SK-N-SH (cell line): ENCODE results near the gene NDOR1. TPM values are rescaled to one million over a fixed set of nuclear protein-coding genes. Genes with fewer than 3 reads are reported as not detected.

Source experiments
- CTCF ChIA-PET: fragments of 300-600, 350-600 bp; formaldehyde crosslinking; extraction: SDS; loops from one replicate; lab custom pipeline; 2021; lab: Yijun Ruan, JAX
- POLR2A ChIA-PET: fragments of 350-600 bp; sonication (Branson Sonifier 250); formaldehyde crosslinking; extraction: SDS; loops from one replicate; lab custom pipeline; 2020; ENCODE audit warnings: antibody characterized with exemption, inconsistent platforms; lab: Yijun Ruan, JAX
- DNase-seq: peaks from one replicate; pipeline ENCODE4 v3.0.0; 2012
- H2AFZ ChIP-seq: fragments of 200-600 bp; sonication (generic); 2 replicates; pipeline ENCODE4 v1.8.1; 2016; ENCODE audit warnings: antibody characterized with exemption, mild to moderate bottlenecking, low read depth
- H3F3A ChIP-seq: fragments of 200-600 bp; sonication (generic); replicated peaks from 2 replicates; pipeline ENCODE3; 2016; ENCODE audit warnings: antibody characterized with exemption, mild to moderate bottlenecking; ENCODE audit not compliant: insufficient read depth
- H3K27ac ChIP-seq, 2 experiments: fragments of 200-500 bp in 1 of 2; fragments of 200-600 bp in 1 of 2; sonication (Bioruptor generic) in 1 of 2; sonication (generic), shearing (Covaris generic) in 1 of 2; 2 replicates each; pipeline versions ENCODE4 v1.5.1 to v1.6.1; 2014 to 2016; ENCODE audit warnings: low read depth in 2 of 2, inconsistent platforms in 1 of 2, low read length in 1 of 2, mild to moderate bottlenecking in 1 of 2, mixed read lengths in 1 of 2
- H3K27me3 ChIP-seq: fragments of 200-600 bp; sonication (generic), shearing (Covaris generic); 2 replicates; pipeline ENCODE4 v1.6.1; 2016; ENCODE audit warnings: mixed run types; ENCODE audit not compliant: insufficient read depth
- H3K36me3 ChIP-seq, 2 experiments: fragments of 200-500 bp in 1 of 2; fragments of 200-600 bp in 1 of 2; sonication (Bioruptor generic) in 1 of 2; sonication (generic) in 1 of 2; replicated peaks in 1 of 2; 2 replicates each; pipeline versions ENCODE3 to v1.5.1; 2014 to 2016; ENCODE audit warnings: low read length in 1 of 2, mild to moderate bottlenecking in 1 of 2; ENCODE audit not compliant: insufficient read depth in 2 of 2, control insufficient read depth in 1 of 2
- H3K4me1 ChIP-seq, 2 experiments: fragments of 200-500 bp in 1 of 2; fragments of 200-600 bp in 1 of 2; sonication (Bioruptor generic) in 1 of 2; sonication (generic), shearing (Covaris generic) in 1 of 2; 2 replicates each; pipeline versions ENCODE4 v1.5.1 to v1.6.1; 2014 to 2016; ENCODE audit warnings: low read depth in 1 of 2, low read length in 1 of 2, mixed run types in 1 of 2; ENCODE audit not compliant: insufficient read depth in 2 of 2, control insufficient read depth in 1 of 2
- H3K4me2 ChIP-seq: fragments of 200-600 bp; sonication (generic), shearing (Covaris generic); 2 replicates; pipeline ENCODE4 v1.6.1; 2017; ENCODE audit warnings: mixed run types
- H3K4me3 ChIP-seq, 2 experiments: fragments of 200-500 bp in 1 of 2; fragments of 200-600 bp in 1 of 2; sonication (Bioruptor generic) in 1 of 2; sonication (generic), shearing (Covaris generic) in 1 of 2; 2 replicates each; pipeline versions ENCODE4 v1.5.1 to v1.8.1; 2014 to 2016; ENCODE audit warnings: low read depth in 2 of 2, inconsistent platforms in 1 of 2, low read length in 1 of 2, mild to moderate bottlenecking in 1 of 2, mixed read lengths in 1 of 2, moderate library complexity in 1 of 2
- H3K79me2 ChIP-seq: fragments of 200-600 bp; sonication (generic); 2 replicates; pipeline ENCODE4 v1.8.1; 2017; ENCODE audit warnings: mild to moderate bottlenecking; ENCODE audit not compliant: insufficient read depth
- H3K9ac ChIP-seq: fragments of 200-600 bp; sonication (generic); 2 replicates; pipeline ENCODE4 v1.6.1; 2017; ENCODE audit warnings: mixed run types
- H3K9me2 ChIP-seq: fragments of 200-600 bp; sonication (generic); 2 replicates; pipeline ENCODE4 v1.6.1; 2017; ENCODE audit warnings: mixed run types
- H3K9me3 ChIP-seq: fragments of 200-600 bp; sonication (generic); 2 replicates; pipeline ENCODE4 v1.6.1; 2017; ENCODE audit warnings: mixed run types, mild to moderate bottlenecking, moderate library complexity
- H4K20me1 ChIP-seq: fragments of 200-600 bp; sonication (generic); 2 replicates; pipeline ENCODE4 v1.6.1; 2017; ENCODE audit warnings: mild to moderate bottlenecking, mixed run types; ENCODE audit not compliant: insufficient read depth
- CHD2 ChIP-seq: fragments of 150-350 bp; IDR thresholded peaks from 2 replicates; pipeline ENCODE4 v1.6.1; 2018; ENCODE audit warnings: low read length; ENCODE audit not compliant: partially characterized antibody
- ELF1 ChIP-seq: IDR thresholded peaks from 2 replicates; pipeline ENCODE4 v1.4.0; 2012
- FOXJ3 ChIP-seq: sonication (generic); formaldehyde crosslinking; IDR thresholded peaks from 2 replicates; pipeline ENCODE4 v1.5.1; 2020; ENCODE audit warnings: mild to moderate bottlenecking, missing genetic modification reagents
- GABPA ChIP-seq: IDR thresholded peaks from 2 replicates; pipeline ENCODE4 v1.4.0; 2012; ENCODE audit warnings: low read depth, mild to moderate bottlenecking
- GATA2 ChIP-seq: sonication (generic); formaldehyde crosslinking; IDR thresholded peaks from 2 replicates; pipeline ENCODE4 v1.5.0; 2020; ENCODE audit warnings: mild to moderate bottlenecking, missing genetic modification reagents
- MEF2A ChIP-seq: IDR thresholded peaks from 2 replicates; pipeline ENCODE4 v1.4.0; 2012; ENCODE audit warnings: low read depth, borderline replicate concordance
- MXI1 ChIP-seq: IDR thresholded peaks from 2 replicates; pipeline ENCODE4 v1.6.1; 2012; ENCODE audit warnings: mild to moderate bottlenecking, low read depth, low read length, improper control_type of control experiment
- NFIC ChIP-seq: IDR thresholded peaks from 2 replicates; pipeline ENCODE4 v1.4.0; 2012; ENCODE audit warnings: borderline replicate concordance
- NRF1 ChIP-seq: IDR thresholded peaks from 2 replicates; pipeline ENCODE4 v1.6.1; 2012; ENCODE audit warnings: low read depth, mild to moderate bottlenecking, low read length
- POLR2AphosphoS5 ChIP-seq: IDR thresholded peaks from 2 replicates; pipeline ENCODE4 v1.6.1; 2012; ENCODE audit warnings: low read depth, low read length
- RCOR1 ChIP-seq: fragments of 150-350 bp; IDR thresholded peaks from 2 replicates; pipeline ENCODE4 v1.6.1; 2017; ENCODE audit warnings: antibody characterized with exemption, low read length
- RXRA ChIP-seq: IDR thresholded peaks from 2 replicates; pipeline ENCODE4 v1.4.0; 2012; ENCODE audit warnings: low read depth, mild to moderate bottlenecking, borderline replicate concordance
- SIN3A ChIP-seq: IDR thresholded peaks from 2 replicates; pipeline ENCODE4 v1.6.1; 2012; ENCODE audit warnings: low read depth, mild to moderate bottlenecking, low read length, moderate library complexity, borderline replicate concordance
- TAF1 ChIP-seq: IDR thresholded peaks from 2 replicates; pipeline ENCODE4 v1.6.1; 2012; ENCODE audit warnings: low read depth, mild to moderate bottlenecking, low read length, moderate library complexity, borderline replicate concordance
- YY1 ChIP-seq: IDR thresholded peaks from 2 replicates; pipeline ENCODE4 v1.4.0; 2012; ENCODE audit warnings: low read depth, mild to moderate bottlenecking
- whole genome bisulfite sequencing: methylation state at CpG from one replicate; pipeline ENCODE4 v1.1.6; 2017; ENCODE audit warnings: low lambda C conversion rate; 5-methylcytosine and 5-hydroxymethylcytosine counted together
- polyA plus RNA-seq, 3 experiments: library from polyadenylated mRNA; depleted of rRNA; stranded (reverse); fragments of >200 nt; gene quantifications; 2 replicates each; pipeline ENCODE4 v1.2.3, GENCODE V29; 2012
- TF ChIP-seq, protein P1 (sequence below): IDR thresholded peaks from 2 replicates; pipeline ENCODE4 v1.6.1; 2012; ENCODE audit warnings: mild to moderate bottlenecking, low read depth, low read length, moderate library complexity
- TF ChIP-seq, protein P2 (sequence below): fragments of 150-350 bp; IDR thresholded peaks from 2 replicates; pipeline ENCODE4 v1.6.1; 2017; ENCODE audit warnings: antibody characterized with exemption, low read length, low read depth, borderline replicate concordance
- TF ChIP-seq, protein P3 (sequence below): IDR thresholded peaks from 2 replicates; pipeline ENCODE4 v1.4.0; 2012; ENCODE audit warnings: low read depth, borderline replicate concordance
- TF ChIP-seq, protein P4 (sequence below): IDR thresholded peaks from 2 replicates; pipeline ENCODE4 v1.4.0; 2012; ENCODE audit warnings: low read depth
- TF ChIP-seq, protein P5 (sequence below): IDR thresholded peaks from 2 replicates; pipeline ENCODE4; 2012
- TF ChIP-seq, protein P6 (sequence below): fragments of 200-600 bp; sonication (generic); IDR thresholded peaks from 2 replicates; pipeline ENCODE4 v1.6.1; 2017; ENCODE audit warnings: antibody characterized with exemption, mild to moderate bottlenecking, moderate library complexity

Gene NDOR1
- polyA plus RNA-seq (2012; rRNA removed), result 7.9 and 8.6 TPM in 2 replicates
- 1.9 and 3.1 TPM in 2 replicates for polyA plus RNA-seq (2012; cell fraction: cytosol; rRNA removed)
- polyA plus RNA-seq (2012; cell fraction: nucleus; rRNA removed), result 53.4 and 68.6 TPM in 2 replicates

DNA sequence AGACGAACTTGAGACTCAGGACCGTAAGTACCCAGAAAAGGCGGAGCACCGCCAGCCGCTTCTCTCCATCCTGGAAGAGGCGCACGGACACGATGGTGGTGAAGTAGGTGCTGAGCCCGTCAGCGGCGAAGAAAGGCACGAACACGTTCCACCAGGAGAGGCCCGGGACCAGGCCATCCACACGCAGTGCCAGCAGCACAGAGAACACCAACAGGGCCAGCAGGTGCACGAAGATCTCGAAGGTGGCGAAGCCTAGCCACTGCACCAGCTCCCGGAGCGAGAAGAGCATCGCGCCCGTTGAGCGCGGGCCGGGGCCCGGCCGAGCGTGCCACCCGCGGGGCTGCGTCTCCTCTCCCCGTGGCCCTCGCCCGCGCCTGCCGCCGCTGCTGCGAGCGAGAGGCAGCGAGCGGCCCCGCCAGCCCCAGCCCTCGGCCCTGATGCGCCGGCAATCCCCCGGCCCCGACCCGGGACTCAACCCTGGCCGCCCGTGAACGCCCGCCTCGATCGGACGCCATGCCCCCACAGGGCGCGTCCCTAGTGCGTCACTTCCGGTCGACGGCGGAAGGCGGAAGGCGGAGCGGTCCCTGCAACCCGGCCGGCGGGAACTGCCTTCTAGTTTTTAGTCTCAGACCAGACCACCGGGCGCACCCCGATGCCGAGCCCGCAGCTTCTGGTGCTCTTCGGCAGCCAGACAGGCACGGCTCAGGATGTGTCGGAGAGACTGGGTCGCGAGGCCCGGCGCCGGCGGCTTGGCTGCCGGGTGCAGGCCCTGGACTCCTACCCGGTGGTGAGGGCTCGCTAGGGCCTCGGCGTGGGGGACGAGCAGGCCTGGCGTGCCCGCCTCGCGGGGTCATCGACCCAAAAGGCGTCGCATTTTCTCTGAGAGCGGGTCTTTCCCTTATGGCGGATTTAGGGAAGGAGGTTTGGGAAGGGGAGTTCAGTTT lies at the start of gene NDOR1, which contains the start of gene TMEM203:
NDOR1 (plus strand) TSS at position 575 of the 944 bp plus-strand sequence; CDS start at position 653, 78 bp downstream.
TMEM203 (minus strand) TSS at position 523 of the 944 bp plus-strand sequence; CDS start at position 289, 234 bp downstream.
- CTCF ChIA-PET, result interaction anchor here (0.8 to 2.5 kb wide), 6 partner anchors 16 to 156 kb away, joined by 4 to 9 read pairs (median 4); partner anchors contain the start of gene RNF224
- peaks cover 69% of the 10 kb centered on the region for H3K79me2 ChIP-seq
- peak; percentile 85 for TF ChIP-seq POLR2AphosphoS5
- TF ChIP-seq GATA2, result no peak
- TF ChIP-seq FOXJ3 (CRISPR knock-in tag), result no peak
- TF ChIP-seq SIN3A, result peak; percentile 81; the same call in 1 of the 2 replicates
- TF ChIP-seq, protein P1, sequence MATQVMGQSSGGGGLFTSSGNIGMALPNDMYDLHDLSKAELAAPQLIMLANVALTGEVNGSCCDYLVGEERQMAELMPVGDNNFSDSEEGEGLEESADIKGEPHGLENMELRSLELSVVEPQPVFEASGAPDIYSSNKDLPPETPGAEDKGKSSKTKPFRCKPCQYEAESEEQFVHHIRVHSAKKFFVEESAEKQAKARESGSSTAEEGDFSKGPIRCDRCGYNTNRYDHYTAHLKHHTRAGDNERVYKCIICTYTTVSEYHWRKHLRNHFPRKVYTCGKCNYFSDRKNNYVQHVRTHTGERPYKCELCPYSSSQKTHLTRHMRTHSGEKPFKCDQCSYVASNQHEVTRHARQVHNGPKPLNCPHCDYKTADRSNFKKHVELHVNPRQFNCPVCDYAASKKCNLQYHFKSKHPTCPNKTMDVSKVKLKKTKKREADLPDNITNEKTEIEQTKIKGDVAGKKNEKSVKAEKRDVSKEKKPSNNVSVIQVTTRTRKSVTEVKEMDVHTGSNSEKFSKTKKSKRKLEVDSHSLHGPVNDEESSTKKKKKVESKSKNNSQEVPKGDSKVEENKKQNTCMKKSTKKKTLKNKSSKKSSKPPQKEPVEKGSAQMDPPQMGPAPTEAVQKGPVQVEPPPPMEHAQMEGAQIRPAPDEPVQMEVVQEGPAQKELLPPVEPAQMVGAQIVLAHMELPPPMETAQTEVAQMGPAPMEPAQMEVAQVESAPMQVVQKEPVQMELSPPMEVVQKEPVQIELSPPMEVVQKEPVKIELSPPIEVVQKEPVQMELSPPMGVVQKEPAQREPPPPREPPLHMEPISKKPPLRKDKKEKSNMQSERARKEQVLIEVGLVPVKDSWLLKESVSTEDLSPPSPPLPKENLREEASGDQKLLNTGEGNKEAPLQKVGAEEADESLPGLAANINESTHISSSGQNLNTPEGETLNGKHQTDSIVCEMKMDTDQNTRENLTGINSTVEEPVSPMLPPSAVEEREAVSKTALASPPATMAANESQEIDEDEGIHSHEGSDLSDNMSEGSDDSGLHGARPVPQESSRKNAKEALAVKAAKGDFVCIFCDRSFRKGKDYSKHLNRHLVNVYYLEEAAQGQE, result peak; percentile 43; the same call in 1 of the 2 replicates
- TF ChIP-seq CHD2, result peak; percentile 59
- peak; percentile 95 for TF ChIP-seq GABPA
- no peak for TF ChIP-seq RCOR1
- peak; percentile 83; the same call in 1 of the 2 replicates for TF ChIP-seq MXI1
- no peak for TF ChIP-seq MEF2A
- TF ChIP-seq RXRA, result no peak
- TF ChIP-seq NFIC, result no peak
- TF ChIP-seq YY1, result peak; percentile 91
- TF ChIP-seq, protein P2, sequence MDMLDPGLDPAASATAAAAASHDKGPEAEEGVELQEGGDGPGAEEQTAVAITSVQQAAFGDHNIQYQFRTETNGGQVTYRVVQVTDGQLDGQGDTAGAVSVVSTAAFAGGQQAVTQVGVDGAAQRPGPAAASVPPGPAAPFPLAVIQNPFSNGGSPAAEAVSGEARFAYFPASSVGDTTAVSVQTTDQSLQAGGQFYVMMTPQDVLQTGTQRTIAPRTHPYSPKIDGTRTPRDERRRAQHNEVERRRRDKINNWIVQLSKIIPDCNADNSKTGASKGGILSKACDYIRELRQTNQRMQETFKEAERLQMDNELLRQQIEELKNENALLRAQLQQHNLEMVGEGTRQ, result no peak
- TF ChIP-seq TAF1, result peak; percentile 92
- TF ChIP-seq, protein P3, sequence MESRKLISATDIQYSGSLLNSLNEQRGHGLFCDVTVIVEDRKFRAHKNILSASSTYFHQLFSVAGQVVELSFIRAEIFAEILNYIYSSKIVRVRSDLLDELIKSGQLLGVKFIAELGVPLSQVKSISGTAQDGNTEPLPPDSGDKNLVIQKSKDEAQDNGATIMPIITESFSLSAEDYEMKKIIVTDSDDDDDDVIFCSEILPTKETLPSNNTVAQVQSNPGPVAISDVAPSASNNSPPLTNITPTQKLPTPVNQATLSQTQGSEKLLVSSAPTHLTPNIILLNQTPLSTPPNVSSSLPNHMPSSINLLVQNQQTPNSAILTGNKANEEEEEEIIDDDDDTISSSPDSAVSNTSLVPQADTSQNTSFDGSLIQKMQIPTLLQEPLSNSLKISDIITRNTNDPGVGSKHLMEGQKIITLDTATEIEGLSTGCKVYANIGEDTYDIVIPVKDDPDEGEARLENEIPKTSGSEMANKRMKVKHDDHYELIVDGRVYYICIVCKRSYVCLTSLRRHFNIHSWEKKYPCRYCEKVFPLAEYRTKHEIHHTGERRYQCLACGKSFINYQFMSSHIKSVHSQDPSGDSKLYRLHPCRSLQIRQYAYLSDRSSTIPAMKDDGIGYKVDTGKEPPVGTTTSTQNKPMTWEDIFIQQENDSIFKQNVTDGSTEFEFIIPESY, result no peak
- TF ChIP-seq NRF1, result no peak
- TF ChIP-seq, protein P4, sequence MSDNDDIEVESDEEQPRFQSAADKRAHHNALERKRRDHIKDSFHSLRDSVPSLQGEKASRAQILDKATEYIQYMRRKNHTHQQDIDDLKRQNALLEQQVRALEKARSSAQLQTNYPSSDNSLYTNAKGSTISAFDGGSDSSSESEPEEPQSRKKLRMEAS, result peak; percentile 82
- TF ChIP-seq, protein P5, sequence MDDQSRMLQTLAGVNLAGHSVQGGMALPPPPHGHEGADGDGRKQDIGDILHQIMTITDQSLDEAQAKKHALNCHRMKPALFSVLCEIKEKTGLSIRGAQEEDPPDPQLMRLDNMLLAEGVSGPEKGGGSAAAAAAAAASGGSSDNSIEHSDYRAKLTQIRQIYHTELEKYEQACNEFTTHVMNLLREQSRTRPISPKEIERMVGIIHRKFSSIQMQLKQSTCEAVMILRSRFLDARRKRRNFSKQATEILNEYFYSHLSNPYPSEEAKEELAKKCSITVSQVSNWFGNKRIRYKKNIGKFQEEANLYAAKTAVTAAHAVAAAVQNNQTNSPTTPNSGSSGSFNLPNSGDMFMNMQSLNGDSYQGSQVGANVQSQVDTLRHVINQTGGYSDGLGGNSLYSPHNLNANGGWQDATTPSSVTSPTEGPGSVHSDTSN, result no peak
- TF ChIP-seq, protein P6, sequence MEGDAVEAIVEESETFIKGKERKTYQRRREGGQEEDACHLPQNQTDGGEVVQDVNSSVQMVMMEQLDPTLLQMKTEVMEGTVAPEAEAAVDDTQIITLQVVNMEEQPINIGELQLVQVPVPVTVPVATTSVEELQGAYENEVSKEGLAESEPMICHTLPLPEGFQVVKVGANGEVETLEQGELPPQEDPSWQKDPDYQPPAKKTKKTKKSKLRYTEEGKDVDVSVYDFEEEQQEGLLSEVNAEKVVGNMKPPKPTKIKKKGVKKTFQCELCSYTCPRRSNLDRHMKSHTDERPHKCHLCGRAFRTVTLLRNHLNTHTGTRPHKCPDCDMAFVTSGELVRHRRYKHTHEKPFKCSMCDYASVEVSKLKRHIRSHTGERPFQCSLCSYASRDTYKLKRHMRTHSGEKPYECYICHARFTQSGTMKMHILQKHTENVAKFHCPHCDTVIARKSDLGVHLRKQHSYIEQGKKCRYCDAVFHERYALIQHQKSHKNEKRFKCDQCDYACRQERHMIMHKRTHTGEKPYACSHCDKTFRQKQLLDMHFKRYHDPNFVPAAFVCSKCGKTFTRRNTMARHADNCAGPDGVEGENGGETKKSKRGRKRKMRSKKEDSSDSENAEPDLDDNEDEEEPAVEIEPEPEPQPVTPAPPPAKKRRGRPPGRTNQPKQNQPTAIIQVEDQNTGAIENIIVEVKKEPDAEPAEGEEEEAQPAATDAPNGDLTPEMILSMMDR, result no peak
- peak; percentile 96 for TF ChIP-seq ELF1

More for the DNA sequence above, at the start of gene NDOR1, which contains the start of gene TMEM203:
- 2% methylated on average over 28 of the region's 98 CpGs for WGBS
- Histone ChIP-seq H3K9me3 (no peaks in the 10 kb centered on the region), H3K9ac (peak within 1 kb of the TSS; percentile 99), H4K20me1 (no peaks in the 10 kb centered on the region), H3F3A (peaks cover 14% of the 10 kb centered on the region), H3K9me2 (no peaks in the 10 kb centered on the region), H2AFZ (peak within 1 kb of the TSS; percentile 56), H3K4me1 (peaks cover 11 to 38% of the 10 kb centered on the region in 2 experiments), H3K4me3 (peak within 1 kb of the TSS; percentile 87 to 100), H3K36me3 (no peaks in the 10 kb centered on the region), H3K27me3 (no peaks in the 10 kb centered on the region), H3K27ac (peak within 1 kb of the TSS; percentile 35 to 51; a peak in 3 of 4 replicates), H3K4me2 (peak within 1 kb of the TSS; percentile 100)
- DNase-seq, result peak; percentile 99
- POLR2A ChIA-PET, result interaction anchor here (0.6 to 1.5 kb wide), 9 partner anchors 10 to 166 kb away, joined by 3 to 6 read pairs (median 3); partner anchors contain the start of genes RNF224 and SSNA1
